ENCODE results near the gene KBTBD13.

The KBTBD13 gene

GRCh38 chr15:65081270-65081669 lies 4.7 kb downstream of the KBTBD13 start:
- Histone ChIP-seq H3K4me2 (ENCODE audit: low read depth, low read length, poor library complexity, severe bottlenecking) (peak overlapping the region; percentile 42), H3K79me2 (ENCODE audit: insufficient read depth, low read length) (no peaks in the 10 kb centered on the region)

GRCh38 chr15:65081758-65082157 lies 5.2 kb downstream of the KBTBD13 start:
- H2AFZ ChIP-seq (ENCODE audit: low read length): no peak overlapping the region
- H3K27me3 ChIP-seq (ENCODE audit: insufficient read depth, low read length, poor library complexity, severe bottlenecking): no peaks in the 10 kb centered on the region
- no peaks in the 10 kb centered on the region for H3K9me3 ChIP-seq (ENCODE audit: insufficient read depth, low read depth, low read length)
- H3K36me3 ChIP-seq (ENCODE audit: insufficient read depth, low read length): no peaks in the 10 kb centered on the region
- TF ChIP-seq EZH2phosphoT487 (IDR thresholded peaks at IDR 0.05; ENCODE audit: borderline replicate concordance): no peak
- no peak for TF ChIP-seq CTCF (conservative IDR thresholded peaks at IDR 0.05; ENCODE audit: low read length)
- peaks cover 24% of the 10 kb centered on the region for H3K4me1 ChIP-seq (ENCODE audit: insufficient read depth, low read length, poor library complexity, severe bottlenecking)
- H3F3A ChIP-seq (ENCODE audit: low read depth): no peaks in the 10 kb centered on the region
- no peaks in the 10 kb centered on the region for H3K9me2 ChIP-seq (replicated peaks; ENCODE audit: low read depth, low read length)
- H3K9ac ChIP-seq (ENCODE audit: low read depth, low read length, poor library complexity, severe bottlenecking): peak overlapping the region; percentile 48
- H3K4me2 ChIP-seq (ENCODE audit: low read depth, low read length, poor library complexity, severe bottlenecking): peak overlapping the region; percentile 42
- H4K20me1 ChIP-seq (ENCODE audit: insufficient read depth, low read length, poor library complexity, severe bottlenecking): no peaks in the 10 kb centered on the region
- H3K79me2 ChIP-seq (ENCODE audit: insufficient read depth, low read length): no peaks in the 10 kb centered on the region
- no peak overlapping the region for H3K4me3 ChIP-seq (ENCODE audit: low read length, poor library complexity, severe bottlenecking)

More at GRCh38 chr15:65081270-65081669, 4.7 kb downstream of the KBTBD13 start:
- Histone ChIP-seq H3K4me3 (ENCODE audit: low read length, poor library complexity, severe bottlenecking) (no peak overlapping the region), H3K9me2 (replicated peaks; ENCODE audit: low read depth, low read length) (no peaks in the 10 kb centered on the region), H3K36me3 (ENCODE audit: insufficient read depth, low read length) (no peaks in the 10 kb centered on the region), H3K9ac (ENCODE audit: low read depth, low read length, poor library complexity, severe bottlenecking) (peak overlapping the region; percentile 48), H3K27me3 (ENCODE audit: insufficient read depth, low read length, poor library complexity, severe bottlenecking) (no peaks in the 10 kb centered on the region), H3F3A (ENCODE audit: low read depth) (no peaks in the 10 kb centered on the region), H3K9me3 (ENCODE audit: insufficient read depth, low read depth, low read length) (no peaks in the 10 kb centered on the region), H3K4me1 (ENCODE audit: insufficient read depth, low read length, poor library complexity, severe bottlenecking) (peaks cover 29% of the 10 kb centered on the region), H4K20me1 (ENCODE audit: insufficient read depth, low read length, poor library complexity, severe bottlenecking) (no peaks in the 10 kb centered on the region), H2AFZ (ENCODE audit: low read length) (no peak overlapping the region)
- no peak for TF ChIP-seq CTCF (conservative IDR thresholded peaks at IDR 0.05; ENCODE audit: low read length)
- no peak for TF ChIP-seq EZH2phosphoT487 (IDR thresholded peaks at IDR 0.05; ENCODE audit: borderline replicate concordance)

DNA sequence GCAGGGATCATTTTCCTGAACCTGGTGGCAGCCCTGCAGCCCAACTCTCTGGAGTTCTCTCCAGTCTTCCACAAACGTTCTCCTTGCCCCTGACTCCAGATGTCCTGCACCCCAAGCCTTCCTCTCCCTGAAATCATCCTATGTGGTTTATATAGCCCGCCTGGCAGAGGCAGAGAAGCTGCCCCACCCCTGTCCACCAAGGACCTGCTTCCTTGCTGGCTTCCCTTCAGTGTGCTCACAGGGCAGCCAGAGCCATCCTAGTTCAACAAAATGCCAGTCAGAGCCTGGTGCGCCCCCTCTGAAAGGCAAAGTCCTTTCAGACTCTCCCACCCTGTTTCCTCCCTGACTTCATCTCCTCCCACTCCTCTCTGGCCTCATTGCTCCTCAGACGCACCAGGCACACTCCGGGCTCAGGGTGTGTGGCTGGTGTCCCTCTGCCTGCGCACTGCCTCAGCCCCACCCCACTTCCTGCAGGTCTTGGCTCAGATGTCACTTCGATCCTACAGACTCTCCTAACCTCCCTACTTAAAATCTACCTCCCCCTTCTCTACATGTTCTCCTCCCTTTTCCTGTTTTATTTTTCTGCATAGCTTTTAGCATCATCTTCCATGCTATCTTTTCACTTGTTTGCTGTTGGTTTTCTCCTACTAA lies 5.9 kb downstream of the KBTBD13 start:
- Histone ChIP-seq H3K27me3 (ENCODE audit: insufficient read depth, low read length, poor library complexity, severe bottlenecking) (no peaks in the 10 kb centered on the region), H4K20me1 (ENCODE audit: insufficient read depth, low read length, poor library complexity, severe bottlenecking) (no peaks in the 10 kb centered on the region), H3K9ac (ENCODE audit: low read depth, low read length, poor library complexity, severe bottlenecking) (peak overlapping the region; percentile 48), H3K4me1 (ENCODE audit: insufficient read depth, low read length, poor library complexity, severe bottlenecking) (peaks cover 23% of the 10 kb centered on the region), H3K36me3 (ENCODE audit: insufficient read depth, low read length) (no peaks in the 10 kb centered on the region), H3K9me2 (replicated peaks; ENCODE audit: low read depth, low read length) (no peaks in the 10 kb centered on the region), H3F3A (ENCODE audit: low read depth) (no peaks in the 10 kb centered on the region), H3K4me3 (ENCODE audit: low read length, poor library complexity, severe bottlenecking) (peak overlapping the region; percentile 1), H3K9me3 (ENCODE audit: insufficient read depth, low read depth, low read length) (no peaks in the 10 kb centered on the region), H3K79me2 (ENCODE audit: insufficient read depth, low read length) (no peaks in the 10 kb centered on the region), H2AFZ (ENCODE audit: low read length) (no peak overlapping the region), H3K4me2 (ENCODE audit: low read depth, low read length, poor library complexity, severe bottlenecking) (peak overlapping the region; percentile 42)
- TF ChIP-seq EZH2phosphoT487 (IDR thresholded peaks at IDR 0.05; ENCODE audit: borderline replicate concordance) (no peak), CTCF (conservative IDR thresholded peaks at IDR 0.05; ENCODE audit: low read length) (no peak)
